GM12873 (cell line): ENCODE measurements around the gene FOXO6.

Experiments
- CTCF ChIP-seq: IDR thresholded peaks from 2 replicates; pipeline ENCODE4 v1.5.1; 2012; ENCODE audit warnings: low read depth, mild to moderate bottlenecking, moderate library complexity, low read length, control low read depth; ENCODE audit not compliant: insufficient read depth; ENCODE audit errors: missing control alignments

Gene FOXO6

GRCh38 chr1:41384579-41384978 lies 23.3 kb downstream of the FOXO6 start:
- TF ChIP-seq CTCF: no peak

- no peak for TF ChIP-seq CTCF
These were observed 24.4 kb downstream of the FOXO6 start for GRCh38 chr1:41385398-41386195.

- TF ChIP-seq CTCF: no peak
These were observed 25.0 kb downstream of the FOXO6 start for GRCh38 chr1:41386196-41386663.

GRCh38 chr1:41387667-41388091 lies 26.4 kb downstream of the FOXO6 start:
- no peak for TF ChIP-seq CTCF

GRCh38 chr1:41388510-41388909 lies 27.3 kb downstream of the FOXO6 start:
- no peak for TF ChIP-seq CTCF

GRCh38 chr1:41389009-41389408 lies 27.8 kb downstream of the FOXO6 start:
- TF ChIP-seq CTCF: no peak

- TF ChIP-seq CTCF: no peak
These were observed 28.9 kb downstream of the FOXO6 start for GRCh38 chr1:41390166-41390565.
